Measurements from ENCODE around the gene TBC1D1.

Gene TBC1D1

GRCh38 chr4:38030023-38030422 is 139.1 kb downstream of the TBC1D1 start:
- no peak overlapping the region for H3K4me3 ChIP-seq (ENCODE audit: low read depth, low read length)
- peaks cover 26% of the 10 kb centered on the region for H3K4me1 ChIP-seq
- H2AFZ ChIP-seq: no peak overlapping the region
- no peaks in the 10 kb centered on the region for H3K9me3 ChIP-seq (ENCODE audit: control insufficient read depth, low read length)
- H3K27ac ChIP-seq: no peak overlapping the region
- no peak for TF ChIP-seq CTCF (IDR thresholded peaks at IDR 0.05)
- H3K36me3 ChIP-seq (ENCODE audit: control insufficient read depth, insufficient read depth, low read length): no peaks in the 10 kb centered on the region
- H3K79me2 ChIP-seq: no peaks in the 10 kb centered on the region
- no peak overlapping the region for H3K9ac ChIP-seq
- H3K4me2 ChIP-seq (ENCODE audit: low read length): no peak overlapping the region
- H3K27me3 ChIP-seq (ENCODE audit: control insufficient read depth, insufficient read depth, low read length): no peaks in the 10 kb centered on the region

- Histone ChIP-seq H3K4me3 (ENCODE audit: low read depth, low read length) (no peak overlapping the region), H3K27me3 (ENCODE audit: control insufficient read depth, insufficient read depth, low read length) (no peaks in the 10 kb centered on the region), H3K9me3 (ENCODE audit: control insufficient read depth, low read length) (no peaks in the 10 kb centered on the region), H3K4me2 (ENCODE audit: low read length) (no peak overlapping the region), H2AFZ (no peak overlapping the region), H3K36me3 (ENCODE audit: control insufficient read depth, insufficient read depth, low read length) (no peaks in the 10 kb centered on the region), H3K79me2 (peaks cover 5% of the 10 kb centered on the region), H3K27ac (no peak overlapping the region), H3K9ac (no peak overlapping the region), H3K4me1 (peaks cover 3% of the 10 kb centered on the region)
- peak; percentile 65 for TF ChIP-seq CTCF (IDR thresholded peaks at IDR 0.05)
Measured at GRCh38 chr4:38034986-38035882, 144.3 kb downstream of the TBC1D1 start.

GRCh38 chr4:38036548-38036947 is 145.7 kb downstream of the TBC1D1 start:
- Histone ChIP-seq H3K9ac (no peak overlapping the region), H3K27ac (no peak overlapping the region), H3K27me3 (ENCODE audit: control insufficient read depth, insufficient read depth, low read length) (no peaks in the 10 kb centered on the region), H3K79me2 (peaks cover 7% of the 10 kb centered on the region), H3K4me1 (peaks cover 3% of the 10 kb centered on the region), H3K4me2 (ENCODE audit: low read length) (no peak overlapping the region), H3K36me3 (ENCODE audit: control insufficient read depth, insufficient read depth, low read length) (no peaks in the 10 kb centered on the region), H3K4me3 (ENCODE audit: low read depth, low read length) (no peak overlapping the region), H2AFZ (no peak overlapping the region), H3K9me3 (ENCODE audit: control insufficient read depth, low read length) (no peaks in the 10 kb centered on the region)
- TF ChIP-seq CTCF (IDR thresholded peaks at IDR 0.05): no peak

GRCh38 chr4:38037612-38038011 is 146.7 kb downstream of the TBC1D1 start:
- Histone ChIP-seq H3K27ac (no peak overlapping the region), H2AFZ (no peak overlapping the region), H3K4me2 (ENCODE audit: low read length) (no peak overlapping the region), H3K9me3 (ENCODE audit: control insufficient read depth, low read length) (no peaks in the 10 kb centered on the region), H3K36me3 (ENCODE audit: control insufficient read depth, insufficient read depth, low read length) (no peaks in the 10 kb centered on the region), H3K27me3 (ENCODE audit: control insufficient read depth, insufficient read depth, low read length) (no peaks in the 10 kb centered on the region), H3K9ac (no peak overlapping the region), H3K4me1 (peaks cover 3% of the 10 kb centered on the region), H3K79me2 (peaks cover 7% of the 10 kb centered on the region), H3K4me3 (ENCODE audit: low read depth, low read length) (no peak overlapping the region)
- no peak for TF ChIP-seq CTCF (IDR thresholded peaks at IDR 0.05)

- no peak for TF ChIP-seq CTCF (IDR thresholded peaks at IDR 0.05)
- Histone ChIP-seq H3K4me2 (ENCODE audit: low read length) (no peak overlapping the region), H3K4me3 (ENCODE audit: low read depth, low read length) (no peak overlapping the region), H3K79me2 (peaks cover 7% of the 10 kb centered on the region), H3K9me3 (ENCODE audit: control insufficient read depth, low read length) (no peaks in the 10 kb centered on the region), H3K27me3 (ENCODE audit: control insufficient read depth, insufficient read depth, low read length) (no peaks in the 10 kb centered on the region), H2AFZ (no peak overlapping the region), H3K9ac (no peak overlapping the region), H3K36me3 (ENCODE audit: control insufficient read depth, insufficient read depth, low read length) (no peaks in the 10 kb centered on the region), H3K27ac (no peak overlapping the region), H3K4me1 (peaks cover 1% of the 10 kb centered on the region)
Measured at GRCh38 chr4:38040619-38041018, 149.7 kb downstream of the TBC1D1 start.

All from parathyroid adenoma (tissue), 2 donors.